ENCODE data around the gene EID3. TPM values are rescaled to one million over a fixed set of nuclear protein-coding genes. Genes with fewer than 3 reads are reported as not detected.

EID3 gene
- total RNA-seq, 4 donors from 2014 or later: 0.51 to 3.4 (median 1.00) TPM

DNA sequence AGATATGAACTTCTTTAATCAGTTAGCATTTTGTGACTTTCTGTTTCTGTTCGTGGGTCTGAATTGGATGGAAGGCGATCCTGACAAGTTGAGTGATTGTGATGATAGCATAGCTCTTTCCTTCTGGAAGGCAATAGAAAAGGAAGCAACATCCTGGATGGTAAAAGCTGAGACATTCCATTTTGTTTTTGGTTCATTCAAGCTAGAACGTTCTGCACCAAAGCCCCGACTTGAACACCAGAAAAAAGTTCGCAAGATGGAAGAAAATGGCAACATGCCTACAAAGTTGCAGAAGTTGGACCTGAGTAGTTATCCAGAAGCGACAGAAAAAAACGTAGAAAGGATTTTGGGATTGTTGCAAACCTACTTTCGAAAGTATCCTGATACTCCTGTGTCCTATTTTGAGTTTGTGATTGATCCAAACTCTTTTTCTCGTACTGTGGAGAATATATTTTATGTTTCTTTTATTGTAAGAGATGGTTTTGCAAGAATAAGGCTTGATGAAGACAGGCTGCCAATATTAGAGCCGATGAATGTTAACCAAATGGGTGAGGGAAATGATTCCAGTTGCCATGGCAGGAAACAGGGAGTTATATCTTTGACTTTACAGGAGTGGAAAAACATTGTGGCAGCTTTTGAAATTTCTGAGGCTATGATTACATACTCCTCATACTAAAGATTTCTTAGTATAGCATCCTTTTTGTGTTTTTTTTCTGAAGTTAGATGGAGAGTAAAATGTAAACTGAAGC, 896 bp downstream of the EID3 start:
- Histone ChIP-seq H3K36me3 (peaks cover 0 to under 1% of the 10 kb centered on the region in 2 donors), H3K27me3 (no peaks in the 10 kb centered on the region), H3K9me3 (no peaks in the 10 kb centered on the region), H3K27ac (peak overlapping the region; percentile 73 to 86 (median 80)), H3K4me1 (peaks cover 51 to 56% of the 10 kb centered on the region in 2 donors), H3K4me3 (peak overlapping the region; percentile 47 to 57 (median 54))
- in situ Hi-C loops (cut with MboI; ENCODE audit: low sequenced_read_pairs in 4 of 4) (loop anchor here in 1 of 4 donors (10.0 kb wide), 1 partner anchor 90 kb away; the partner anchor contains the start of gene TXNRD1), intact Hi-C loops (cut with DNase I; ENCODE audit: low total_unique reads) (no loop called here)
- no peak for DNase-seq
- ATAC-seq: no peak
- no peak for TF ChIP-seq POLR2A (IDR thresholded peaks at IDR 0.05)
- TF ChIP-seq, protein P1, sequence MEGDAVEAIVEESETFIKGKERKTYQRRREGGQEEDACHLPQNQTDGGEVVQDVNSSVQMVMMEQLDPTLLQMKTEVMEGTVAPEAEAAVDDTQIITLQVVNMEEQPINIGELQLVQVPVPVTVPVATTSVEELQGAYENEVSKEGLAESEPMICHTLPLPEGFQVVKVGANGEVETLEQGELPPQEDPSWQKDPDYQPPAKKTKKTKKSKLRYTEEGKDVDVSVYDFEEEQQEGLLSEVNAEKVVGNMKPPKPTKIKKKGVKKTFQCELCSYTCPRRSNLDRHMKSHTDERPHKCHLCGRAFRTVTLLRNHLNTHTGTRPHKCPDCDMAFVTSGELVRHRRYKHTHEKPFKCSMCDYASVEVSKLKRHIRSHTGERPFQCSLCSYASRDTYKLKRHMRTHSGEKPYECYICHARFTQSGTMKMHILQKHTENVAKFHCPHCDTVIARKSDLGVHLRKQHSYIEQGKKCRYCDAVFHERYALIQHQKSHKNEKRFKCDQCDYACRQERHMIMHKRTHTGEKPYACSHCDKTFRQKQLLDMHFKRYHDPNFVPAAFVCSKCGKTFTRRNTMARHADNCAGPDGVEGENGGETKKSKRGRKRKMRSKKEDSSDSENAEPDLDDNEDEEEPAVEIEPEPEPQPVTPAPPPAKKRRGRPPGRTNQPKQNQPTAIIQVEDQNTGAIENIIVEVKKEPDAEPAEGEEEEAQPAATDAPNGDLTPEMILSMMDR (IDR thresholded peaks at IDR 0.05 in 4 of 5, conservative IDR thresholded peaks at IDR 0.05 in 1 of 5): no peak

DNA sequence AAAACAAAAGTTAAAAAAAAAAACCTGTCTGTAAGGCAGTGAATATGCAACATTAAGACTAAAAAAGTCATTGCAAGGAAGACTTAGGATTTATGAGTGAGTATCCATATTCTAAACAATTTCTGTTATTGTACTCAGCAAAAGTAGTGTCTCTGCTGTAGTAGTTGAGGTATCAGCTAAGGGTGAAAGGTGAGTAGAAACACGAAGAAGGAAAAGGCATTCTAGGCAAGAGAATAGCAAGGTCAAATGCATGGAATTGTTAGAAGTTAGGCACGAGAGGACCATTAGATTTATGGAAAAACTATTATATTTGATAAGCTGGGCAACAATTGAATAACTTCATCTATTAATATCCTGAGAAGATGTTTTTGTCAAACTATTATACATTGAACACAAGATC, 1.8 kb downstream of the EID3 start:
- no peak for TF ChIP-seq POLR2A (IDR thresholded peaks at IDR 0.05)
- TF ChIP-seq, protein P1 (IDR thresholded peaks at IDR 0.05 in 4 of 5, conservative IDR thresholded peaks at IDR 0.05 in 1 of 5): no peak
- no peak overlapping the region for H3K4me3 ChIP-seq
- no peaks in the 10 kb centered on the region for H3K27me3 ChIP-seq
- no peaks in the 10 kb centered on the region for H3K9me3 ChIP-seq
- intact Hi-C loops (cut with DNase I; ENCODE audit: low total_unique reads): no loop called here
- DNase-seq (no peak), ATAC-seq (no peak)
- in situ Hi-C loops (cut with MboI; ENCODE audit: low sequenced_read_pairs in 4 of 4): loop anchor here in 1 of 4 donors (10.0 kb wide), 1 partner anchor 91 kb away; the partner anchor contains the start of gene TXNRD1
- H3K27ac ChIP-seq: no peak overlapping the region
- H3K36me3 ChIP-seq: peaks cover 0 to 8% of the 10 kb centered on the region in 2 donors
- H3K4me1 ChIP-seq: peaks cover 49 to 51% of the 10 kb centered on the region in 2 donors

DNA sequence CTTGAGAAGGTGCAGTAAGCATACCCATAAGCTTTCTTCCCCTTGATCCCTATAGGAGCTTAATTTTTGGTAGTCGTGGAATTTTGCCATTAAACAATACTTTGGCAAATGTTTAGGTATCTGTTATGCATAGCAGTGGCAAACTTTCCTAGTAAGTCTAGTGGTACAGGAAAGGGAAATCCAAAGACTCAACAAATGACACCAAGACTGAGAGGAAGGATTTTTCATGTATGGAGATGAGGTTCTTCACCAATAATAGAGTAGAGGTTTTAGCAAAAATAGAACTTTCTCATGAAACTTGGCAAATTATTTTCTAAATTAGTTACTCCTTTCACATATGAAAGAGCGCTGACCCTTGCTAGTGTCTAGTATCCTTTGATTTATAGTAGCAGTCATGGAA, 2.8 kb downstream of the EID3 start:
- ATAC-seq: no peak
- TF ChIP-seq, protein P1 (IDR thresholded peaks at IDR 0.05 in 4 of 5, conservative IDR thresholded peaks at IDR 0.05 in 1 of 5): no peak
- no peak for TF ChIP-seq POLR2A (IDR thresholded peaks at IDR 0.05)
- intact Hi-C loops (cut with DNase I; ENCODE audit: low total_unique reads): no loop called here
- Histone ChIP-seq H3K9me3 (no peaks in the 10 kb centered on the region), H3K27me3 (no peaks in the 10 kb centered on the region), H3K4me1 (peaks cover 47 to 51% of the 10 kb centered on the region in 2 donors), H3K36me3 (peaks cover 0 to 17% of the 10 kb centered on the region in 2 donors), H3K27ac (peak overlapping the region in 3 of 4 donors; percentile 11 to 40 (median 12)), H3K4me3 (no peak overlapping the region)
- no peak for DNase-seq
- in situ Hi-C loops (cut with MboI; ENCODE audit: low sequenced_read_pairs in 4 of 4): loop anchor here in 1 of 4 donors (10.0 kb wide), 1 partner anchor 92 kb away; the partner anchor contains the start of gene TXNRD1

DNA sequence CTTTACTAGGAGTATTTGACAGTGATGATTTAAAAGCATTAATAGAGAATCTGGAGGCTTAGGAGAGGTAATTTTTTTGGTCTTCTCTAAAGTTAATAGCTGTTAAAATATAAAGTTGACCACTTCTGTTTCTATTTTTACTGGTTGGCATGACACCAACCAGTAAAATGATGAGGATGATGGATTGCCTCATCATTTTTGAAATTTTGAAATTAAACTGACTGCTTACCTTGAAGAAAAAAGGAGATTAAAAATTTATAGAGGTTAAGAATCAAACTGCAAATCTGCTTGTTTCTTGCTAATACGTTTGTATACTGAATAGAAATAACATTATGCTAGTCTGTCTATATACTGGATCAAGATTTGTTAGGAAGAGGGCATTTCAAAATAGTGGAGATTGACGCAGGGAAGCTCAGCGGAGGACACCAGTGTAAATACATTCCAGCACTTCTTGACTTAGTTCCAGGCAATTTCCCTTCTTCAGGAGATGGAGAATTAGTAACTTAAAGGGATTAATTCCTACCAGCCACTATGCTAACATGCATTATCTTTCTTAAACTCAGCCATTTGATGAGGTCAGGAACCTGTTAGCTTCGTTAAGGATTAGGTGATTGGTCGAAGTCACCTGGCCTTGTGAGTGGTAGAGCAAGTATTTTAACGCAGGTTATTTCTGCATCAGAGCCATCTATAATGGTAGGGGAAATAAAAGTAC, 3.6 kb downstream of the EID3 start:
- Histone ChIP-seq H3K36me3 (peaks cover 0 to 24% of the 10 kb centered on the region in 2 donors), H3K4me1 (peaks cover 42 to 51% of the 10 kb centered on the region in 2 donors), H3K9me3 (no peaks in the 10 kb centered on the region), H3K4me3 (no peak overlapping the region), H3K27me3 (no peaks in the 10 kb centered on the region), H3K27ac (peak overlapping the region in 3 of 4 donors; percentile 11 to 40 (median 12))
- no peak for ATAC-seq
- no peak for TF ChIP-seq POLR2A (IDR thresholded peaks at IDR 0.05)
- TF ChIP-seq, protein P1 (IDR thresholded peaks at IDR 0.05 in 4 of 5, conservative IDR thresholded peaks at IDR 0.05 in 1 of 5): no peak
- no peak for DNase-seq
- in situ Hi-C loops (cut with MboI; ENCODE audit: low sequenced_read_pairs in 4 of 4) (loop anchor here in 1 of 4 donors (10.0 kb wide), 1 partner anchor 92 kb away; the partner anchor contains the start of gene TXNRD1), intact Hi-C loops (cut with DNase I; ENCODE audit: low total_unique reads) (no loop called here)

Data from gastrocnemius medialis (tissue), 4 donors.